ENCODE measurements around the gene HEATR3. TPM values are rescaled to one million over a fixed set of nuclear protein-coding genes. Genes with fewer than 3 reads are reported as not detected.

Gene HEATR3
- total and polyA plus RNA-seq, 2 experiments from 2014 or later = 5.7 to 25.1 TPM

DNA sequence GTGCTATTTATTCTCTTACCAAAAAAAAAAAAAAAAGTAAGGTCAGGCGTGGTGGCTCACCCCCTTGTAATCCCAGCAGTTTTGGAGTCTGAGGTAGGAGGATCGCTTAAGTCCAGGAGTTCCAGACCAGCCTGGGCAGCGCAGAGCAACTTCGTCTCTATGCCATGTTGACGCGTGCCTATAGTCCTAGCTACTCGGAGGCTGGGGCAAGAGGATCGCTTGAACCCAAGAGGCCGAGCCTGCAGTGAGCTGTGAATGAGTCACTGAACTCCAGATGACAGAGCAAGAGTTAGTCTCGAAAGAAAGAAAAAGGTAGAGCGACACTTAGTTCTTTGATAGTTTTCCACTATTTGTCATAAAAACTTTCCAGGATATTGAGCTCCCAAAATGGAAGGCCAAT lies 86.0 kb downstream of the HEATR3 start:
- peaks cover 23% of the 10 kb centered on the region for H3F3A ChIP-seq (ENCODE audit: insufficient read depth)
- WGBS, 2 experiments (ENCODE audit: low coverage in 1 of 2, low lambda C conversion rate in 2 of 2, missing lambda C conversion rate in 2 of 2) = 87 to 88% methylated on average over 11 of the region's 11 CpGs
- H3K9ac ChIP-seq = peak overlapping the region; percentile 95
- H2AFZ ChIP-seq = peak overlapping the region; percentile 95
- in situ Hi-C loops (cut with MboI) = no loop called here
- no peaks in the 10 kb centered on the region for H3K36me3 ChIP-seq (ENCODE audit: low read depth)
- TF ChIP-seq EZH2phosphoT487 (IDR thresholded peaks at IDR 0.05; ENCODE audit: insufficient read depth, low read depth) (no peak), EZH2 (IDR thresholded peaks at IDR 0.05; ENCODE audit: insufficient read depth, poor library complexity, severe bottlenecking) (no peak)
- H4K20me1 ChIP-seq (ENCODE audit: insufficient read depth) = peaks cover 6% of the 10 kb centered on the region; the same call in 1 of the 2 replicates
- DNase-seq = no peak
- peak overlapping the region; percentile 96 for H3K27ac ChIP-seq
- H3K4me3 ChIP-seq = peak overlapping the region; percentile 91
- H3K79me2 ChIP-seq (ENCODE audit: insufficient read depth) = peaks cover 30% of the 10 kb centered on the region
- H3K9me2 ChIP-seq (ENCODE audit: insufficient read depth) = no peaks in the 10 kb centered on the region
- H3K4me1 ChIP-seq (ENCODE audit: insufficient read depth) = peaks cover 16% of the 10 kb centered on the region
- peak overlapping the region; percentile 77 for H3K4me2 ChIP-seq (ENCODE audit: unreplicated experiment)
- H3K27me3 ChIP-seq (replicated peaks; ENCODE audit: insufficient read depth) = no peaks in the 10 kb centered on the region
- no peaks in the 10 kb centered on the region for H3K9me3 ChIP-seq (ENCODE audit: low read depth)

DNA sequence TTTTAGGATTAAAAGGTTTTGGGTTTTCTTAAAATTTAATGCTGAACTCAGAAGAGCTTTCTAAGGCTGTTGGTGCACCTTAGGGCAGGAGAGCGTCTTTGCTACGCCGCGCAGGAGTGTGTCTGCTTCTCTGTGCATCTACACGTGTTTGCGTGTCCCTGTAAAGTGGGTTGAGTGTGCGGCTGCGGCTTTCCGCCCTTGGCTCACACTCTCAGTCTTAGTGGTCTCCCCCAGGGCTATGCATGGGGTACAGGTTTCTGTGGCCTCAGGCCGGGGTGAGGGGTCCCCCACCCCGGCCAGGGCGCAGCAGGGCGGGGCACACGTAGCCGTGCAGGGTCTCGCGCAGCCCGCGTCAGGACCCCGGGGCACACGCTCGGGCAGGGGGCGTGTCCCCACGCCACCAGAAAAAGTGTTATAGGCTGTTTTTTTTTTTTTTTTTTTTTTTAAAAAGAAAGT lies 86.6 kb downstream of the HEATR3 start:
- H3K36me3 ChIP-seq (ENCODE audit: low read depth) = no peaks in the 10 kb centered on the region
- 1 to 4% methylated on average over 24 of the region's 24 CpGs for whole genome bisulfite sequencing, 2 experiments (ENCODE audit: low coverage in 1 of 2, low lambda C conversion rate in 2 of 2, missing lambda C conversion rate in 2 of 2)
- DNase-seq = peak; percentile 67
- peaks cover 6% of the 10 kb centered on the region; the same call in 1 of the 2 replicates for H4K20me1 ChIP-seq (ENCODE audit: insufficient read depth)
- H3K79me2 ChIP-seq (ENCODE audit: insufficient read depth) = peaks cover 37% of the 10 kb centered on the region
- peak overlapping the region; percentile 91 for H3K4me3 ChIP-seq
- peak overlapping the region; percentile 77 for H3K4me2 ChIP-seq (ENCODE audit: unreplicated experiment)
- H3K4me1 ChIP-seq (ENCODE audit: insufficient read depth) = peaks cover 21% of the 10 kb centered on the region
- no peaks in the 10 kb centered on the region for H3K27me3 ChIP-seq (replicated peaks; ENCODE audit: insufficient read depth)
- peak overlapping the region; percentile 95 for H3K9ac ChIP-seq
- TF ChIP-seq EZH2phosphoT487 (IDR thresholded peaks at IDR 0.05; ENCODE audit: insufficient read depth, low read depth) = no peak
- TF ChIP-seq EZH2 (IDR thresholded peaks at IDR 0.05; ENCODE audit: insufficient read depth, poor library complexity, severe bottlenecking) = no peak
- peak overlapping the region; percentile 96 for H3K27ac ChIP-seq
- peak overlapping the region; percentile 95 for H2AFZ ChIP-seq
- no peaks in the 10 kb centered on the region for H3K9me3 ChIP-seq (ENCODE audit: low read depth)
- H3K9me2 ChIP-seq (ENCODE audit: insufficient read depth) = no peaks in the 10 kb centered on the region
- H3F3A ChIP-seq (ENCODE audit: insufficient read depth) = peaks cover 23% of the 10 kb centered on the region
- in situ Hi-C loops (cut with MboI) = no loop called here

DNA sequence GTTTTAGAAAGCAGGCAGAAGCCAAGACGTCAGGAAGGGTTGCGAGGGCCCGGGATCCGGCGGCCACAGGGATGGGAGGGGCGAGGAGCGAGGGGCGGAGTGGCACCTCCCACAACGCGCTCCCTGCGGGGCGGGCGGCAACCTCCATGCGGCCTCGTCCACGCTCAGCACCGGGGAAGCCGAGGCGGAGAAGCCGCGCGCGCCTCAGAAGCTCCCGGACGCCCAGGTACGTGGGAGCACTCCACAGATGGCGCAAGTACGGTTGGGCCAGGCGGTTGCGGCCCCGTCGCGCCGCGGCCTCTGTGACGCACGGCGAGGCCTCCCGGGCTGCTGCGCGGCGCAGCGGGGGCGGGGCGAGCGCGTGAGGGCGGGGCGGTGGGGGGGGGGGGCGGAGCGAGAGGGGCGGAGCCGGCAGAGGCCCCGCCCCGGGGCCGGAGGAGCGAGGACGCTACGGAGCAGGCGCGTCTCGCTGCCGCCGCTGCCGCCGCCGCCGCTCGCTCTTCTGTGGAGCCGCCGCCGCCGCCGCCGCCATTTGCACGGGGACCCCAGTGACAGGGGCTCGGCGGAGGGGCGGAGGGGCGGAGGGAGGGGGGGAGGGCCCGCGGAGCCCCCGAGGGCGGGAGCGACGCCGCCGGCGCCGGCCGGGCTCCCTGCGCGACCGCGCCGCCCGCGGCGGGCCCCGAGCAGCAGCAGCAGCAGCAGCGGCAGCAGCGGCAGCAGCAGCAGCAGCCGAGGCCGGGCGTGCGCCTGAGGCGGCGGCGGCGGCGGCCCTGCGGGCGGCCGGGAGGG lies 87.2 kb downstream of the HEATR3 start, which contains the start of gene TENT4B:
TENT4B (plus strand) TSS at position 500 of the 789 bp plus-strand sequence. CDS start 316 bp downstream, outside the sequence.
- 1% methylated on average over 23 to 47 of the region's 114 CpGs for WGBS, 2 experiments (ENCODE audit: low coverage in 1 of 2, low lambda C conversion rate in 2 of 2, missing lambda C conversion rate in 2 of 2)
- peaks cover 6% of the 10 kb centered on the region; the same call in 1 of the 2 replicates for H4K20me1 ChIP-seq (ENCODE audit: insufficient read depth)
- peak within 1 kb of the TSS; percentile 99 for H3K4me2 ChIP-seq (ENCODE audit: unreplicated experiment)
- peak within 1 kb of the TSS; percentile 96 for H3K27ac ChIP-seq
- H3K9ac ChIP-seq = peak within 1 kb of the TSS; percentile 95
- peaks cover 23% of the 10 kb centered on the region for H3F3A ChIP-seq (ENCODE audit: insufficient read depth)
- peak; percentile 92 for DNase-seq
- H3K4me3 ChIP-seq = peak within 1 kb of the TSS; percentile 94
- H3K9me2 ChIP-seq (ENCODE audit: insufficient read depth) = no peaks in the 10 kb centered on the region
- peaks cover 43% of the 10 kb centered on the region for H3K79me2 ChIP-seq (ENCODE audit: insufficient read depth)
- H3K9me3 ChIP-seq (ENCODE audit: low read depth) = no peaks in the 10 kb centered on the region
- peaks cover 21% of the 10 kb centered on the region for H3K4me1 ChIP-seq (ENCODE audit: insufficient read depth)
- TF ChIP-seq EZH2 (IDR thresholded peaks at IDR 0.05; ENCODE audit: insufficient read depth, poor library complexity, severe bottlenecking) (no peak), EZH2phosphoT487 (IDR thresholded peaks at IDR 0.05; ENCODE audit: insufficient read depth, low read depth) (no peak)
- H3K27me3 ChIP-seq (replicated peaks; ENCODE audit: insufficient read depth) = no peaks in the 10 kb centered on the region
- in situ Hi-C loops (cut with MboI) = no loop called here
- H3K36me3 ChIP-seq (ENCODE audit: low read depth) = no peaks in the 10 kb centered on the region
- peak within 1 kb of the TSS; percentile 95 for H2AFZ ChIP-seq

DNA sequence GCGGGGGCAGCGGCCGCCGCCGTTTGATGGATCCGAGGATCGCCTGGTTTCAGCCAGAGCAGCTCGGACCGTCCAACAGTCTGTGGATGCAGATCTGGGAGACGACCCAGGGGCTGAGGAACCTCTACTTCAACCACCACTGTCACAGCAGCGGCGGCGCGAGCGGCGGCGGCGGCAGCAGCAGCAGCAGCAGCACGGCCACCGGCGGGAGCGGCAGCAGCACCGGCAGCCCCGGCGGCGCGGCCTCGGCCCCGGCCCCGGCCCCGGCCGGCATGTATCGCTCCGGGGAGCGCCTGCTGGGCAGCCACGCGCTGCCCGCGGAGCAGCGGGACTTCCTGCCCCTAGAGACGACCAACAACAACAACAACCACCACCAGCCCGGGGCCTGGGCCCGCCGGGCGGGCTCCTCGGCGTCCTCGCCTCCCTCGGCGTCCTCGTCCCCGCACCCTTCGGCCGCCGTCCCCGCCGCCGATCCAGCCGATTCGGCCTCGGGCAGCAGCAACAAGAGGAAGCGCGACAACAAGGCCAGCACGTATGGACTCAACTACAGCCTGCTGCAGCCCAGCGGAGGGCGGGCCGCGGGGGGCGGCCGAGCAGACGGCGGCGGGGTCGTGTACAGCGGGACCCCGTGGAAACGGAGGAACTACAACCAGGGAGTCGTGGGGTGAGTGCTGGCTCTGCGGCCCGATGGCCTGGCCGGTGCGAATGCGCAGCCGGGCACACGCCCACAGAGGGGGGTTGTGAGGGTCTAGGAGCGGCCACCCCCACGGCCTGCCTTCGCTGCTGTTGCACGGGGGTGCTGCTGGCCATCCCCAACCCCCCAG lies 88.0 kb downstream of the HEATR3 start:
- TF ChIP-seq EZH2 (IDR thresholded peaks at IDR 0.05; ENCODE audit: insufficient read depth, poor library complexity, severe bottlenecking) (no peak), EZH2phosphoT487 (IDR thresholded peaks at IDR 0.05; ENCODE audit: insufficient read depth, low read depth) (no peak)
- 1 to 2% methylated on average over 26 to 39 of the region's 89 CpGs for WGBS, 2 experiments (ENCODE audit: low coverage in 1 of 2, low lambda C conversion rate in 2 of 2, missing lambda C conversion rate in 2 of 2)
- Histone ChIP-seq H3K9me2 (ENCODE audit: insufficient read depth) (no peaks in the 10 kb centered on the region), H3K9me3 (ENCODE audit: low read depth) (no peaks in the 10 kb centered on the region), H3K27me3 (replicated peaks; ENCODE audit: insufficient read depth) (no peaks in the 10 kb centered on the region), H3K27ac (peak overlapping the region; percentile 46), H3K4me1 (ENCODE audit: insufficient read depth) (peaks cover 21% of the 10 kb centered on the region), H3K79me2 (ENCODE audit: insufficient read depth) (peaks cover 51% of the 10 kb centered on the region), H2AFZ (peak overlapping the region; percentile 27; the same call in 1 of the 2 replicates), H3K36me3 (ENCODE audit: low read depth) (no peaks in the 10 kb centered on the region), H3F3A (ENCODE audit: insufficient read depth) (peaks cover 23% of the 10 kb centered on the region), H3K4me2 (ENCODE audit: unreplicated experiment) (peak overlapping the region; percentile 99), H3K9ac (peak overlapping the region; percentile 82), H4K20me1 (ENCODE audit: insufficient read depth) (peaks cover 6% of the 10 kb centered on the region; the same call in 1 of the 2 replicates), H3K4me3 (peak overlapping the region; percentile 94)
- in situ Hi-C loops (cut with MboI) = no loop called here
- DNase-seq = peak; percentile 56
